GM19463 (cell line): ENCODE results near the gene TMPRSS13.
"Not testable (repeated sequence)": the region's sequence is repeated elsewhere in the genome, so short reads cannot be mapped to it uniquely, and the experiment has no call there.

Experiments used
- ATAC-seq: cut with Tn5 transposase; IDR thresholded peaks from one replicate; pipeline ENCODE4 v1.9.1; 2021; ENCODE audit warnings: mild to moderate bottlenecking, moderate library complexity; ENCODE audit not compliant: unreplicated experiment

TMPRSS13 gene

GRCh38 chr11:117874253-117874909, 54.8 kb downstream of the TMPRSS13 start:
- no peak for ATAC-seq

GRCh38 chr11:117873828-117874125, 55.4 kb downstream of the TMPRSS13 start:
- no peak for ATAC-seq

- ATAC-seq = no peak
Observed at GRCh38 chr11:117872975-117873827, 56.0 kb downstream of the TMPRSS13 start.

- ATAC-seq = no peak
Observed at GRCh38 chr11:117872420-117872961, 56.7 kb downstream of the TMPRSS13 start.

GRCh38 chr11:117871784-117872183, 57.4 kb downstream of the TMPRSS13 start:
- no peak for ATAC-seq

- ATAC-seq = no peak
Observed at GRCh38 chr11:117871160-117871559, 58.0 kb downstream of the TMPRSS13 start.

GRCh38 chr11:117870103-117870952, 58.9 kb downstream of the TMPRSS13 start:
- ATAC-seq = no peak

GRCh38 chr11:117869604-117870003, 59.6 kb downstream of the TMPRSS13 start:
- ATAC-seq = no peak

- no peak for ATAC-seq
Observed at GRCh38 chr11:117868815-117869561, 60.2 kb downstream of the TMPRSS13 start.

GRCh38 chr11:117868088-117868487, 61.1 kb downstream of the TMPRSS13 start:
- no peak for ATAC-seq

- ATAC-seq = no peak
Observed at GRCh38 chr11:117866526-117866925, 62.7 kb downstream of the TMPRSS13 start.

- ATAC-seq = not testable (repeated sequence)
Observed at GRCh38 chr11:117865546-117865945, 63.7 kb downstream of the TMPRSS13 start.

GRCh38 chr11:117863383-117863782, 65.8 kb downstream of the TMPRSS13 start:
- no peak for ATAC-seq

- ATAC-seq = no peak
Observed at GRCh38 chr11:117862753-117863152, 66.4 kb downstream of the TMPRSS13 start.

GRCh38 chr11:117862019-117862725, 67.0 kb downstream of the TMPRSS13 start:
- ATAC-seq = no peak

GRCh38 chr11:117861151-117862018, 67.8 kb downstream of the TMPRSS13 start:
- ATAC-seq = no peak

- no peak for ATAC-seq
Observed at GRCh38 chr11:117860139-117860538, 69.1 kb downstream of the TMPRSS13 start.

GRCh38 chr11:117859488-117860112, 69.6 kb downstream of the TMPRSS13 start:
- ATAC-seq = no peak
